ENCODE measurements around the gene DAPK3.

The DAPK3 gene

GRCh38 chr19:3986260-3987041, 15.6 kb upstream of the DAPK3 start (continued):
- TF ChIP-seq, protein P1, sequence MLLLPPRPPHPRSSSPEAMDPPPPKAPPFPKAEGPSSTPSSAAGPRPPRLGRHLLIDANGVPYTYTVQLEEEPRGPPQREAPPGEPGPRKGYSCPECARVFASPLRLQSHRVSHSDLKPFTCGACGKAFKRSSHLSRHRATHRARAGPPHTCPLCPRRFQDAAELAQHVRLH (tag by site-specific recombination; IDR thresholded peaks at IDR 0.05) = no peak
- TF ChIP-seq ZNF223 (tag by site-specific recombination; IDR thresholded peaks at IDR 0.05) (no peak), GLIS1 (tag by site-specific recombination; IDR thresholded peaks at IDR 0.05) (no peak; the same call in 1 of the 2 replicates), ZNF184 (tag by site-specific recombination; IDR thresholded peaks at IDR 0.05) (peak; percentile 60; the same call in 1 of the 2 replicates), ZNF341 (tag by site-specific recombination; IDR thresholded peaks at IDR 0.05; ENCODE audit: low read depth) (peak; percentile 63), KLF17 (tag by site-specific recombination; IDR thresholded peaks at IDR 0.05) (0 out of 2 replicates have a peak, but pooled peaks have one; percentile 34), ZSCAN30 (tag by site-specific recombination; IDR thresholded peaks at IDR 0.05) (peak; percentile 69; the same call in 1 of the 2 replicates), MZF1 (tag by site-specific recombination; IDR thresholded peaks at IDR 0.05; ENCODE audit: borderline replicate concordance) (peak; percentile 40; the same call in 1 of the 2 replicates), GLI2 (tag by site-specific recombination; IDR thresholded peaks at IDR 0.05; ENCODE audit: borderline replicate concordance, low read depth) (no peak), ZXDB (tag by site-specific recombination; IDR thresholded peaks at IDR 0.05) (peak; percentile 64; the same call in 1 of the 2 replicates), ZNF24 (tag by site-specific recombination; IDR thresholded peaks at IDR 0.05) (peak; percentile 83; the same call in 1 of the 2 replicates)
- TF ChIP-seq, protein P2, sequence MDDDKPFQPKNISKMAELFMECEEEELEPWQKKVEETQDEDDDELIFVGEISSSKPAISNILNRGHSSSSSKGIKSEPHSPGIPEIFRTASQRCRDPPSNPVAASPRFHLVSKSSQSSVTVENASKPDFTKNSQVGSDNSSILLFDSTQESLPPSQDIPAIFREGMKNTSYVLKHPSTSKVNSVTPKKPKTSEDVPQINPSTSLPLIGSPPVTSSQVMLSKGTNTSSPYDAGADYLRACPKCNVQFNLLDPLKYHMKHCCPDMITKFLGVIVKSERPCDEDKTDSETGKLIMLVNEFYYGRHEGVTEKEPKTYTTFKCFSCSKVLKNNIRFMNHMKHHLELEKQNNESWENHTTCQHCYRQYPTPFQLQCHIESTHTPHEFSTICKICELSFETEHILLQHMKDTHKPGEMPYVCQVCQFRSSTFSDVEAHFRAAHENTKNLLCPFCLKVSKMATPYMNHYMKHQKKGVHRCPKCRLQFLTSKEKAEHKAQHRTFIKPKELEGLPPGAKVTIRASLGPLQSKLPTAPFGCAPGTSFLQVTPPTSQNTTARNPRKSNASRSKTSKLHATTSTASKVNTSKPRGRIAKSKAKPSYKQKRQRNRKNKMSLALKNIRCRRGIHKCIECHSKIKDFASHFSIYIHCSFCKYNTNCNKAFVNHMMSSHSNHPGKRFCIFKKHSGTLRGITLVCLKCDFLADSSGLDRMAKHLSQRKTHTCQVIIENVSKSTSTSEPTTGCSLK (tag by site-specific recombination; IDR thresholded peaks at IDR 0.05) = no peak

DNA sequence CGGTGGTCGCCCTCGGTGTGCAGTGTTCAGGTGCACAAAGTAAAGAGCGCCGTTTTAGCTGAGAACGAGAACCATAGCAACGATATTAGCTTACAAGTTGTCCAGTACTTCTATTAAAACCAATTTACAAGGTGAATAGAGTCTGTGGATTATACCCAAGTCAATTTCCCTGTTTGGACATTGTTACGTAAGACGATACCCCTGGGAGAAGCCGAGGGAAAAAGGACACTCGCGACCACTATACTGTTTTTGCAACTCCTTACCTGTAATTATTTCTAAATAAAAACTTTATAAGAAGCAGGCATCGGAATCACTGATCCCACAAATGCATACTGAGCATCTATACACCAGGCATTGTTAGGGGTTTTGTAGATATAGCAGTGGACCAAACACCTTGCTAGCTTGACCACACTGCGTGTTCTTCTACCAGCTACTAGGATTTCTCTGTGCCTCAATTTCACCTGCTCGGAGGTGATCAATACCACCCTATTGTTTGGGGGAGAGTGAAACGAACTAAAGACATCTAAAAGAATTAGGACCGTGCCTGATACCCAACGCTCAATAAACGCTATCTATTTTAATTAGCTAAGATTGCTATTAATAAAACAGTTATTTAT, 14.9 kb upstream of the DAPK3 start:
- Histone ChIP-seq H3K4me3 (ENCODE audit: low read depth, low read length) (peak overlapping the region; percentile 99), H3K36me3 (ENCODE audit: control insufficient read depth in 2 of 2, insufficient read depth in 1 of 2, low read length in 2 of 2) (peaks cover 16 to 42% of the 10 kb centered on the region in 2 experiments), H3K9me3 (ENCODE audit: control insufficient read depth, insufficient read depth, low read depth, low read length) (no peaks in the 10 kb centered on the region), H3K4me1 (ENCODE audit: control insufficient read depth, insufficient read depth, low read length) (peaks cover 11% of the 10 kb centered on the region; the same call in 1 of the 2 replicates), H3K27ac (ENCODE audit: extremely low read depth, low read depth, low read length) (peak overlapping the region; percentile 100)
- ChIA-PET POLR2A (interaction anchor here (0.6 to 8.3 kb wide), 26 partner anchors 10 to 275 kb away, joined by 3 to 258 read pairs (median 4); partner anchors contain the start of genes DAPK3, MRPL54, PIAS4 and ZBTB7A), CTCF (interaction anchor here (0.7 to 1.5 kb wide), 12 partner anchors 12 to 1749 kb away, joined by 3 to 10 read pairs (median 4); partner anchors contain the start of gene NMRK2)
- TF ChIP-seq GLI2 (tag by site-specific recombination; IDR thresholded peaks at IDR 0.05; ENCODE audit: borderline replicate concordance, low read depth) (no peak), ZNF335 (tag by site-specific recombination; conservative IDR thresholded peaks at IDR 0.05) (peak; percentile 23), ZNF501 (tag by site-specific recombination; IDR thresholded peaks at IDR 0.05) (no peak), ZNF654 (tag by site-specific recombination; IDR thresholded peaks at IDR 0.05; ENCODE audit: low read depth) (no peak), ZNF423 (tag by site-specific recombination; IDR thresholded peaks at IDR 0.05) (no peak), ZSCAN16 (tag by site-specific recombination; IDR thresholded peaks at IDR 0.05) (peak; percentile 58; the same call in 1 of the 2 replicates), ZNF530 (tag by site-specific recombination; IDR thresholded peaks at IDR 0.05; ENCODE audit: low read depth) (no peak), ZNF114 (tag by site-specific recombination; IDR thresholded peaks at IDR 0.05) (no peak), ZNF837 (tag by site-specific recombination; IDR thresholded peaks at IDR 0.05) (no peak), ZNF140 (tag by site-specific recombination; IDR thresholded peaks at IDR 0.05) (no peak), KLF8 (tag by site-specific recombination; IDR thresholded peaks at IDR 0.05) (0 out of 2 replicates have a peak, but pooled peaks have one; percentile 7), ZBTB7A (tag by site-specific recombination; IDR thresholded peaks at IDR 0.05; ENCODE audit: low read depth) (0 out of 2 replicates have a peak, but pooled peaks have one; percentile 43), ZEB2 (tag by site-specific recombination; IDR thresholded peaks at IDR 0.05) (0 out of 2 replicates have a peak, but pooled peaks have one; percentile 54), KLF10 (tag by site-specific recombination; IDR thresholded peaks at IDR 0.05) (0 out of 2 replicates have a peak, but pooled peaks have one; percentile 8), ZNF324 (tag by site-specific recombination; IDR thresholded peaks at IDR 0.05) (0 out of 2 replicates have a peak, but pooled peaks have one; percentile 11), EGR2 (tag by site-specific recombination; IDR thresholded peaks at IDR 0.05; ENCODE audit: low read depth) (no peak)
- TF ChIP-seq, protein P3, sequence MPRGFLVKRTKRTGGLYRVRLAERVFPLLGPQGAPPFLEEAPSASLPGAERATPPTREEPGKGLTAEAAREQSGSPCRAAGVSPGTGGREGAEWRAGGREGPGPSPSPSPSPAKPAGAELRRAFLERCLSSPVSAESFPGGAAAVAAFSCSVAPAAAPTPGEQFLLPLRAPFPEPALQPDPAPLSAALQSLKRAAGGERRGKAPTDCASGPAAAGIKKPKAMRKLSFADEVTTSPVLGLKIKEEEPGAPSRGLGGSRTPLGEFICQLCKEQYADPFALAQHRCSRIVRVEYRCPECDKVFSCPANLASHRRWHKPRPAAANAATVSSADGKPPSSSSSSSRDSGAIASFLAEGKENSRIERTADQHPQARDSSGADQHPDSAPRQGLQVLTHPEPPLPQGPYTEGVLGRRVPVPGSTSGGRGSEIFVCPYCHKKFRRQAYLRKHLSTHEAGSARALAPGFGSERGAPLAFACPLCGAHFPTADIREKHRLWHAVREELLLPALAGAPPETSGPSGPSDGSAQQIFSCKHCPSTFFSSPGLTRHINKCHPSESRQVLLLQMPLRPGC (tag by site-specific recombination; IDR thresholded peaks at IDR 0.05) = no peak
- TF ChIP-seq, protein P4, sequence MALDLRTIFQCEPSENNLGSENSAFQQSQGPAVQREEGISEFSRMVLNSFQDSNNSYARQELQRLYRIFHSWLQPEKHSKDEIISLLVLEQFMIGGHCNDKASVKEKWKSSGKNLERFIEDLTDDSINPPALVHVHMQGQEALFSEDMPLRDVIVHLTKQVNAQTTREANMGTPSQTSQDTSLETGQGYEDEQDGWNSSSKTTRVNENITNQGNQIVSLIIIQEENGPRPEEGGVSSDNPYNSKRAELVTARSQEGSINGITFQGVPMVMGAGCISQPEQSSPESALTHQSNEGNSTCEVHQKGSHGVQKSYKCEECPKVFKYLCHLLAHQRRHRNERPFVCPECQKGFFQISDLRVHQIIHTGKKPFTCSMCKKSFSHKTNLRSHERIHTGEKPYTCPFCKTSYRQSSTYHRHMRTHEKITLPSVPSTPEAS (tag by site-specific recombination; IDR thresholded peaks at IDR 0.05) = no peak
